AG08395 (cell line): Measurements from ENCODE around the gene FAM149B1.

ENCODE experiments used
- DNase-seq: peaks from one replicate; pipeline ENCODE4 v3.0.0; 2012; ENCODE audit warnings: mixed read lengths, low spot score

FAM149B1 gene

GRCh38 chr10:73287441-73287840 lies 119.5 kb downstream of the FAM149B1 start:
- DNase-seq: no peak

- no peak for DNase-seq
These were observed 122.0 kb downstream of the FAM149B1 start for GRCh38 chr10:73289958-73290357.

- no peak for DNase-seq
These were observed 125.5 kb downstream of the FAM149B1 start for GRCh38 chr10:73293461-73293860.
